ENCODE data around the gene FAM83G. TPM values are rescaled to one million over a fixed set of nuclear protein-coding genes. Genes with fewer than 3 reads are reported as not detected.

Gene FAM83G
- total RNA-seq, 1 experiment from 2014 or later: 38.7 TPM

GRCh38 chr17:19013226-19013625, 8.7 kb upstream of the FAM83G start:
- TF ChIP-seq, protein P1, sequence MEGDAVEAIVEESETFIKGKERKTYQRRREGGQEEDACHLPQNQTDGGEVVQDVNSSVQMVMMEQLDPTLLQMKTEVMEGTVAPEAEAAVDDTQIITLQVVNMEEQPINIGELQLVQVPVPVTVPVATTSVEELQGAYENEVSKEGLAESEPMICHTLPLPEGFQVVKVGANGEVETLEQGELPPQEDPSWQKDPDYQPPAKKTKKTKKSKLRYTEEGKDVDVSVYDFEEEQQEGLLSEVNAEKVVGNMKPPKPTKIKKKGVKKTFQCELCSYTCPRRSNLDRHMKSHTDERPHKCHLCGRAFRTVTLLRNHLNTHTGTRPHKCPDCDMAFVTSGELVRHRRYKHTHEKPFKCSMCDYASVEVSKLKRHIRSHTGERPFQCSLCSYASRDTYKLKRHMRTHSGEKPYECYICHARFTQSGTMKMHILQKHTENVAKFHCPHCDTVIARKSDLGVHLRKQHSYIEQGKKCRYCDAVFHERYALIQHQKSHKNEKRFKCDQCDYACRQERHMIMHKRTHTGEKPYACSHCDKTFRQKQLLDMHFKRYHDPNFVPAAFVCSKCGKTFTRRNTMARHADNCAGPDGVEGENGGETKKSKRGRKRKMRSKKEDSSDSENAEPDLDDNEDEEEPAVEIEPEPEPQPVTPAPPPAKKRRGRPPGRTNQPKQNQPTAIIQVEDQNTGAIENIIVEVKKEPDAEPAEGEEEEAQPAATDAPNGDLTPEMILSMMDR (conservative IDR thresholded peaks at IDR 0.05): no peak
- Mint-ChIP-seq H3K4me3 (no peak overlapping the region), H3K9me3 (no peaks in the 10 kb centered on the region), H3K27ac (no peak overlapping the region), H3K27me3 (ENCODE audit: low read depth) (peaks cover 4% of the 10 kb centered on the region), H3K36me3 (ENCODE audit: insufficient read depth in 1 of 3, low read depth in 3 of 3) (no peaks in the 10 kb centered on the region; a peak in 1 of 7 replicates), H3K4me1 (peaks cover 16 to 38% of the 10 kb centered on the region in 2 experiments)
- Histone ChIP-seq H4K8ac (replicated peaks; ENCODE audit: insufficient read length, low read depth, low read length) (no peak overlapping the region), H3K9ac (ENCODE audit: extremely low read depth, insufficient read length, low read length) (no peak overlapping the region), H2BK120ac (ENCODE audit: low read depth, low read length, poor library complexity, severe bottlenecking) (no peak overlapping the region), H3K4me2 (ENCODE audit: insufficient read depth, insufficient read length, low read length) (no peak overlapping the region), H3K4me1 (ENCODE audit: insufficient read depth, low read length) (no peaks in the 10 kb centered on the region), H3K27ac (ENCODE audit: insufficient read length, low read depth, low read length) (no peak overlapping the region), H4K20me1 (ENCODE audit: control insufficient read depth, insufficient read depth, insufficient read length) (no peaks in the 10 kb centered on the region), H4K91ac (ENCODE audit: insufficient read length, low read depth, low read length) (no peak overlapping the region), H3T11ph (ENCODE audit: low read length) (no peak overlapping the region), H3K14ac (ENCODE audit: insufficient read depth, low read length) (no peak overlapping the region), H4K5ac (ENCODE audit: insufficient read length, low read depth, low read length) (no peak overlapping the region), H3K4ac (ENCODE audit: low read depth, low read length) (no peak overlapping the region), H2AFZ (ENCODE audit: low read length) (no peak overlapping the region), H2BK5ac (ENCODE audit: insufficient read length, low read length) (no peak overlapping the region), H3K79me2 (ENCODE audit: insufficient read depth, low read length) (no peaks in the 10 kb centered on the region), H3K23me2 (ENCODE audit: insufficient read length, low read depth, low read length, poor library complexity, severe bottlenecking) (no peaks in the 10 kb centered on the region), H3K23ac (ENCODE audit: insufficient read length, low read depth, low read length) (no peak overlapping the region), H2AK5ac (ENCODE audit: insufficient read length, low read length) (no peak overlapping the region), H2BK12ac (ENCODE audit: insufficient read length, low read depth, low read length) (no peak overlapping the region), H3K56ac (ENCODE audit: insufficient read length, low read depth, low read length) (no peak overlapping the region), H2BK20ac (ENCODE audit: low read depth, low read length, poor library complexity, severe bottlenecking) (no peak overlapping the region), H3K9me3 (ENCODE audit: control insufficient read depth, low read depth, low read length) (no peaks in the 10 kb centered on the region), H3K79me1 (ENCODE audit: insufficient read depth, low read depth, low read length, poor library complexity, severe bottlenecking) (no peaks in the 10 kb centered on the region), H3K18ac (ENCODE audit: insufficient read length, low read depth, low read length) (no peak overlapping the region), H2BK15ac (ENCODE audit: low read depth, low read length) (no peak overlapping the region), H3K27me3 (ENCODE audit: insufficient read depth, low read length) (no peaks in the 10 kb centered on the region)
- WGBS (ENCODE audit: extremely low coverage, insufficient read length, low lambda C conversion rate): no CpG with 5 or more reads among the region's 12 CpGs
- no peak for DNase-seq
